CD4-positive, alpha-beta T cell treated with Interleukin-4 for 4 hours (primary cell): ENCODE data around the gene SRRM4.
"Not testable (repeated sequence)": the region's sequence is repeated elsewhere in the genome, so short reads cannot be mapped to it uniquely, and the experiment has no call there.

ENCODE experiments used
- DNase-seq: peaks from one replicate; pipeline ENCODE4 v3.0.0-alpha.2; 2020

The SRRM4 gene

GRCh38 chr12:119071176-119071575 lies 89.8 kb downstream of the SRRM4 start:
- DNase-seq, result no peak

GRCh38 chr12:119071638-119072231 lies 90.4 kb downstream of the SRRM4 start:
- no peak for DNase-seq

- DNase-seq, result no peak
Measured at GRCh38 chr12:119072440-119072839, 91.1 kb downstream of the SRRM4 start.

GRCh38 chr12:119075222-119075787 lies 94.0 kb downstream of the SRRM4 start:
- no peak for DNase-seq

GRCh38 chr12:119075918-119076317 lies 94.6 kb downstream of the SRRM4 start:
- no peak for DNase-seq

- no peak for DNase-seq
Measured at GRCh38 chr12:119079530-119079929, 98.2 kb downstream of the SRRM4 start.

- DNase-seq, result no peak
Measured at GRCh38 chr12:119082016-119082415, 100.7 kb downstream of the SRRM4 start.

- DNase-seq, result no peak
Measured at GRCh38 chr12:119082496-119082895, 101.2 kb downstream of the SRRM4 start.

- no peak for DNase-seq
Measured at GRCh38 chr12:119088685-119089379, 107.5 kb downstream of the SRRM4 start.

GRCh38 chr12:119089380-119090013 lies 108.2 kb downstream of the SRRM4 start:
- DNase-seq, result no peak

GRCh38 chr12:119090276-119090675 lies 108.9 kb downstream of the SRRM4 start:
- no peak for DNase-seq

- no peak for DNase-seq
Measured at GRCh38 chr12:119090865-119091264, 109.5 kb downstream of the SRRM4 start.

GRCh38 chr12:119096429-119097202 lies 115.3 kb downstream of the SRRM4 start:
- DNase-seq, result no peak

GRCh38 chr12:119100933-119101332 lies 119.6 kb downstream of the SRRM4 start:
- no peak for DNase-seq

- DNase-seq, result no peak
Measured at GRCh38 chr12:119102274-119102673, 120.9 kb downstream of the SRRM4 start.

- DNase-seq, result no peak
Measured at GRCh38 chr12:119102714-119103113, 121.4 kb downstream of the SRRM4 start.

- DNase-seq, result not testable (repeated sequence)
Measured at GRCh38 chr12:119104969-119105368, 123.6 kb downstream of the SRRM4 start.

- no peak for DNase-seq
Measured at GRCh38 chr12:119113496-119113986, 132.2 kb downstream of the SRRM4 start.

GRCh38 chr12:119114294-119114693 lies 133.0 kb downstream of the SRRM4 start:
- no peak for DNase-seq

GRCh38 chr12:119115296-119115905 lies 134.1 kb downstream of the SRRM4 start:
- peak; percentile 15 for DNase-seq

- no peak for DNase-seq
Measured at GRCh38 chr12:119117936-119118335, 136.6 kb downstream of the SRRM4 start.

- DNase-seq, result no peak
Measured at GRCh38 chr12:119118625-119119024, 137.3 kb downstream of the SRRM4 start.

GRCh38 chr12:119122047-119122446 lies 140.7 kb downstream of the SRRM4 start:
- no peak for DNase-seq
